SK-N-SH treated with all-trans-retinoic acid at 6 μM for 48 hours (cell line): ENCODE data around the gene GRIK2.

Experiments used
- ZNF8 ChIP-seq: fragments of 450-650 bp; formaldehyde crosslinking; IDR thresholded peaks from 2 replicates; pipeline ENCODE4 v1.5.0; 2020; ENCODE audit warnings: mild to moderate bottlenecking, moderate library complexity
- TF ChIP-seq, protein P1 (sequence below): fragments of 250-450 bp; sonication (Bioruptor Pico); IDR thresholded peaks from 2 replicates; pipeline ENCODE4 v1.8.0; 2021; ENCODE audit warnings: low read depth, mild to moderate bottlenecking, moderate library complexity, borderline replicate concordance

DNA sequence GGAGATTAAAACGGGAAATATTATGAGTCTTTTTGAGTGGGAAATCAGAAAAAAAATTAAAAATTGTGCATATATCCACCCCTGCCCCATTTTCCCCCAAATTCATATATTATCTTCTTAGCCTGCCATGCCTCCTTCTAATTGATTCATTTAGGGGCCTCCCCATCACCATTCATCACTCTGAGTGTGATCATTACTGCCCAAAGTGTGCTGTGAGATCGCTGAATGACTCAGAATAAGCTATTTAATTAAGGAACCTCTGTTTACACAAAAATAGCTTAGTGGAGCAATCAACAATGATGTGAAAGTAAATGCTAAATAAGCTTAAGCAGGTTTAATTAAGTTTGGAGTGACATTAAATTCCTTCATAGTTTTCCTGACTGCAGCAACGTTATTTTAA lies 645.5 kb downstream of the GRIK2 start:
- no peak for TF ChIP-seq ZNF8 (CRISPR knock-in tag)
- TF ChIP-seq, protein P1, sequence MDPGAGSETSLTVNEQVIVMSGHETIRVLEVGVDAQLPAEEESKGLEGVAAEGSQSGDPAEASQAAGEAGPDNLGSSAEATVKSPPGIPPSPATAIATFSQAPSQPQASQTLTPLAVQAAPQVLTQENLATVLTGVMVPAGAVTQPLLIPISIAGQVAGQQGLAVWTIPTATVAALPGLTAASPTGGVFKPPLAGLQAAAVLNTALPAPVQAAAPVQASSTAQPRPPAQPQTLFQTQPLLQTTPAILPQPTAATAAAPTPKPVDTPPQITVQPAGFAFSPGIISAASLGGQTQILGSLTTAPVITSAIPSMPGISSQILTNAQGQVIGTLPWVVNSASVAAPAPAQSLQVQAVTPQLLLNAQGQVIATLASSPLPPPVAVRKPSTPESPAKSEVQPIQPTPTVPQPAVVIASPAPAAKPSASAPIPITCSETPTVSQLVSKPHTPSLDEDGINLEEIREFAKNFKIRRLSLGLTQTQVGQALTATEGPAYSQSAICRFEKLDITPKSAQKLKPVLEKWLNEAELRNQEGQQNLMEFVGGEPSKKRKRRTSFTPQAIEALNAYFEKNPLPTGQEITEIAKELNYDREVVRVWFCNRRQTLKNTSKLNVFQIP (CRISPR knock-in tag): no peak
